Thyroid gland (tissue), 4 donors: Measurements from ENCODE around the gene LRP6.

Experiments used
- CTCF ChIP-seq, 6 experiments: fragments of 200-600 bp in 3 of 6; fragments of 450-650 bp in 3 of 6; sonication (generic) in 3 of 6; IDR thresholded peaks; one replicate each; pipeline ENCODE4 v1.5.1; 2016 to 2019; ENCODE audit warnings: antibody characterized with exemption in 6 of 6, mild to moderate bottlenecking in 2 of 6, inconsistent platforms in 1 of 6, moderate library complexity in 1 of 6
- POLR2A ChIP-seq, 2 donors: fragments of 450-650 bp; IDR thresholded peaks; one replicate each; pipeline ENCODE4 v1.6.1; 2017; ENCODE audit warnings: antibody characterized with exemption in 2 of 2, mild to moderate bottlenecking in 2 of 2, moderate library complexity in 1 of 2

- no peak for TF ChIP-seq CTCF (IDR thresholded peaks at IDR 0.05)
- TF ChIP-seq POLR2A (IDR thresholded peaks at IDR 0.05): no peak
Measured at GRCh38 chr12:12198124-12198523, 68.7 kb downstream of the LRP6 start.
